K562 (cell line): ENCODE results near the gene DEDD2. TPM values are rescaled to one million over a fixed set of nuclear protein-coding genes. Genes with fewer than 3 reads are reported as not detected.

Source experiments
- EZH2 ChIP-seq: IDR thresholded peaks from 2 replicates; pipeline ENCODE4 v1.6.1; 2012; ENCODE audit warnings: low read depth, mild to moderate bottlenecking, inconsistent platforms, low read length, borderline replicate concordance
- MAFF ChIP-seq: IDR thresholded peaks from 2 replicates; pipeline ENCODE4 v1.6.1; 2012; ENCODE audit warnings: low read length, improper control_type of control experiment
- MIER1 ChIP-seq: fragments of 450-650 bp; IDR thresholded peaks from 2 replicates; pipeline ENCODE4 v1.6.1; 2016; ENCODE audit warnings: antibody characterized with exemption, mild to moderate bottlenecking, low read depth
- TCFL5 ChIP-seq: fragments of 250-450 bp; sonication (Bioruptor Pico); conservative IDR thresholded peaks from 2 replicates; pipeline ENCODE4 v1.6.1; 2021; ENCODE audit warnings: mild to moderate bottlenecking, moderate library complexity, matching md5 sums
- ZBTB49 ChIP-seq: sonication (generic); formaldehyde crosslinking; IDR thresholded peaks from 2 replicates; pipeline ENCODE4 v1.8.0; 2022; ENCODE audit warnings: missing genetic modification reagents, mild to moderate bottlenecking, borderline replicate concordance
- ZNF3 ChIP-seq: fragments of 250-450 bp; sonication (Bioruptor Pico); IDR thresholded peaks from 2 replicates; pipeline ENCODE4 v1.5.0; 2021; ENCODE audit warnings: mild to moderate bottlenecking, moderate library complexity
- polyA plus RNA-seq, 8 experiments: library from polyadenylated mRNA; depleted of rRNA in 4 of 8; stranded (reverse) in 5 of 8; unstranded in 3 of 8; fragments of >200 nt; fragmentation: Nextera tagmentation in 2 of 8; fragmentation: Illumina TruSeq in 1 of 8; extraction: Ambion mirVana in 2 of 8; extraction: Trizol in 1 of 8; gene quantifications; 2 replicates each; pipeline versions ENCODE4 v1.2.1 to v1.2.3, GENCODE V29; 2011 to 2014; ENCODE audit warnings: inconsistent platforms in 1 of 8, missing spikeins in 1 of 8
- total RNA-seq, 7 experiments: library from RNA; depleted of rRNA in 6 of 7; stranded (reverse); fragments of >200 nt in 6 of 7; fragmentation: Illumina TruSeq in 2 of 7; extraction: Trizol in 2 of 7; gene quantifications; 2 replicates each; pipeline versions ENCODE4 v1.2.1 to v1.2.3, GENCODE V29; 2011 to 2021; ENCODE audit warnings: low replicate concordance in 1 of 7
- TF ChIP-seq, protein P1 (sequence below): fragments of 250-450 bp; sonication (Bioruptor Pico); IDR thresholded peaks from 2 replicates; pipeline ENCODE4 v1.4.0; 2020; ENCODE audit warnings: borderline replicate concordance

DEDD2 gene
- total and polyA plus RNA-seq, 9 of the 15 experiments (the other 6 are each of a cell fraction or from before 2014, with no cell fraction given), result 4.3 to 43.0 (median 29.2) TPM

GRCh38 chr19:42249769-42250168, 32.3 kb upstream of the DEDD2 start (continued):
- TF ChIP-seq ZBTB49 (CRISPR knock-in tag), result no peak
- no peak for TF ChIP-seq MIER1
- no peak for TF ChIP-seq MAFF
- TF ChIP-seq EZH2, result no peak
- no peak for TF ChIP-seq ZNF3
- TF ChIP-seq, protein P1, sequence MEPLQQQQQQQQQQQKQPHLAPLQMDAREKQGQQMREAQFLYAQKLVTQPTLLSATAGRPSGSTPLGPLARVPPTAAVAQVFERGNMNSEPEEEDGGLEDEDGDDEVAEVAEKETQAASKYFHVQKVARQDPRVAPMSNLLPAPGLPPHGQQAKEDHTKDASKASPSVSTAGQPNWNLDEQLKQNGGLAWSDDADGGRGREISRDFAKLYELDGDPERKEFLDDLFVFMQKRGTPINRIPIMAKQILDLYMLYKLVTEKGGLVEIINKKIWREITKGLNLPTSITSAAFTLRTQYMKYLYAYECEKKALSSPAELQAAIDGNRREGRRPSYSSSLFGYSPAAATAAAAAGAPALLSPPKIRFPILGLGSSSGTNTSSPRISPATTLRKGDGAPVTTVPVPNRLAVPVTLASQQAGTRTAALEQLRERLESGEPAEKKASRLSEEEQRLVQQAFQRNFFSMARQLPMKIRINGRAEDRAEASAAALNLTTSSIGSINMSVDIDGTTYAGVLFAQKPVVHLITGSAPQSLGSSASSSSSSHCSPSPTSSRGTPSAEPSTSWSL, result no peak
- TF ChIP-seq TCFL5 (CRISPR knock-in tag), result no peak
